Erythroblast (primary cell): Measurements from ENCODE around the gene DIAPH2.

Source experiments
- GATA1 ChIP-seq: IDR thresholded peaks from 2 replicates; pipeline ENCODE4 v1.6.1; 2011; ENCODE audit warnings: low read depth, mild to moderate bottlenecking, control low read depth, low read length, moderate library complexity
- POLR2A ChIP-seq: IDR thresholded peaks from 2 replicates; pipeline ENCODE4 v1.6.1; 2011; ENCODE audit warnings: mild to moderate bottlenecking, low read length

GRCh38 chrX:96764864-96765263 lies 80.2 kb downstream of the DIAPH2 start:
- TF ChIP-seq POLR2A (no peak), GATA1 (no peak)
